ENCODE data around the gene SCN1A.

- TF ChIP-seq EZH2 (IDR thresholded peaks at IDR 0.05; ENCODE audit: low read depth, unreplicated experiment) = no peak
- no peak for TF ChIP-seq POLR2AphosphoS5 (IDR thresholded peaks at IDR 0.05; ENCODE audit: low read depth)
- TF ChIP-seq CTCF (conservative IDR thresholded peaks at IDR 0.05; ENCODE audit: low read depth in 2 of 2) = peak; percentile 28 to 31; a peak in 3 of 4 replicates
- no peak for TF ChIP-seq REST (IDR thresholded peaks at IDR 0.05; ENCODE audit: unreplicated experiment)
- TF ChIP-seq ZNF331 (CRISPR knock-in tag; IDR thresholded peaks at IDR 0.05; ENCODE audit: low read depth) = no peak
- TF ChIP-seq ZNF462 (CRISPR knock-in tag; IDR thresholded peaks at IDR 0.05) = no peak
- TF ChIP-seq EZH2phosphoT487 (IDR thresholded peaks at IDR 0.05; ENCODE audit: unreplicated experiment) = no peak
- no peak for TF ChIP-seq ETS1 (IDR thresholded peaks at IDR 0.05)
- TF ChIP-seq CREB1 (CRISPR knock-in tag; IDR thresholded peaks at IDR 0.05; ENCODE audit: low read depth) = no peak
- no peak for TF ChIP-seq NANOG (IDR thresholded peaks at IDR 0.05; ENCODE audit: borderline replicate concordance)
- TF ChIP-seq ZNF114 (CRISPR knock-in tag; IDR thresholded peaks at IDR 0.05) = no peak
Measured at GRCh38 chr2:166152064-166152463, 24.2 kb upstream of the SCN1A start.

Measured in GM23338 (cell line).